Natural killer cell (primary cell): ENCODE data around the gene MARCHF10. TPM values are rescaled to one million over a fixed set of nuclear protein-coding genes. Genes with fewer than 3 reads are reported as not detected.

ENCODE experiments used
- ATAC-seq, 3 donors: fragments of 150-1000 bp in 2 of 3; fragments of 200-7000 bp in 1 of 3; cut with Tn5 transposase; 1 replicate in 1 of 3; 2 replicates in 2 of 3; pipeline ENCODE4 v1.10.0; 2021; ENCODE audit warnings: mild to moderate bottlenecking in 2 of 3, moderate library complexity in 2 of 3
- DNase-seq, 2 donors: peaks; one replicate each; pipeline versions ENCODE4 v3.0.0 to v3.0.0-alpha.2; 2013 to 2021; ENCODE audit warnings: mixed read lengths in 1 of 2
- H3K27ac ChIP-seq: one replicate; pipeline ENCODE4 v1.5.1; 2013; ENCODE audit warnings: mild to moderate bottlenecking, low read length
- H3K27me3 ChIP-seq: one replicate; pipeline ENCODE4 v1.6.1; 2013; ENCODE audit warnings: low read length; ENCODE audit not compliant: control insufficient read depth, insufficient read depth
- H3K36me3 ChIP-seq: one replicate; pipeline ENCODE4 v1.6.1; 2013; ENCODE audit warnings: low read length; ENCODE audit not compliant: control insufficient read depth, insufficient read depth
- H3K4me1 ChIP-seq: one replicate; pipeline ENCODE4 v1.6.1; 2013; ENCODE audit warnings: low read length; ENCODE audit not compliant: control insufficient read depth, insufficient read depth
- H3K4me3 ChIP-seq: one replicate; pipeline ENCODE4 v1.5.1; 2013; ENCODE audit warnings: low read length
- H3K9me3 ChIP-seq: one replicate; pipeline ENCODE4 v1.6.1; 2013; ENCODE audit warnings: low read length; ENCODE audit not compliant: control insufficient read depth, insufficient read depth
- H3K27ac Mint-ChIP-seq, 2 donors: one replicate each; pipeline ENCODE4 v1.8.0; 2022; ENCODE audit warnings: mild to moderate bottlenecking in 2 of 2, mixed read lengths in 2 of 2, moderate library complexity in 1 of 2
- H3K27me3 Mint-ChIP-seq, 2 donors: one replicate each; pipeline ENCODE4 v1.8.0; 2022; ENCODE audit warnings: low read depth in 2 of 2, mixed read lengths in 2 of 2
- H3K36me3 Mint-ChIP-seq: one replicate; pipeline ENCODE4 v1.8.0; 2022; ENCODE audit warnings: mixed read lengths
- H3K4me1 Mint-ChIP-seq, 2 donors: one replicate each; pipeline ENCODE4 v1.8.0; 2022; ENCODE audit warnings: mixed read lengths in 2 of 2
- H3K4me3 Mint-ChIP-seq: one replicate; pipeline ENCODE4 v1.8.0; 2022; ENCODE audit warnings: mild to moderate bottlenecking, moderate library complexity, mixed read lengths
- H3K9me3 Mint-ChIP-seq, 2 donors: one replicate each; pipeline ENCODE4 v1.8.0; 2022; ENCODE audit warnings: mixed read lengths in 2 of 2
- WGBS: methylation state at CpG from one replicate; pipeline ENCODE4 v1.1.7; 2013; ENCODE audit warnings: missing lambda C conversion rate; ENCODE audit not compliant: insufficient coverage; 5-methylcytosine and 5-hydroxymethylcytosine counted together
- intact Hi-C: fragments of 100-400 bp; cut with micrococcal nuclease; formaldehyde crosslinking; loops from one replicate; pipeline ENCODE4 v1.14.2; 2022
- total RNA-seq, 4 donors: library from RNA; stranded (reverse); fragments of 120-200 nt in 1 of 4; gene quantifications; one replicate each; pipeline versions ENCODE4 v1.2.3 to v1.2.4, GENCODE V29; 2013 to 2022
- TF ChIP-seq, protein P1 (sequence below): fragments of 200-600 bp; IDR thresholded peaks from one replicate; pipeline ENCODE4 v1.8.0; 2022; ENCODE audit warnings: antibody characterized with exemption

The MARCHF10 gene
- total RNA-seq, 3 donors from 2014 or later (not counting 1 experiment from before 2014, with no cell fraction given), result 0.35 to 1.2 (median 0.40) TPM

DNA sequence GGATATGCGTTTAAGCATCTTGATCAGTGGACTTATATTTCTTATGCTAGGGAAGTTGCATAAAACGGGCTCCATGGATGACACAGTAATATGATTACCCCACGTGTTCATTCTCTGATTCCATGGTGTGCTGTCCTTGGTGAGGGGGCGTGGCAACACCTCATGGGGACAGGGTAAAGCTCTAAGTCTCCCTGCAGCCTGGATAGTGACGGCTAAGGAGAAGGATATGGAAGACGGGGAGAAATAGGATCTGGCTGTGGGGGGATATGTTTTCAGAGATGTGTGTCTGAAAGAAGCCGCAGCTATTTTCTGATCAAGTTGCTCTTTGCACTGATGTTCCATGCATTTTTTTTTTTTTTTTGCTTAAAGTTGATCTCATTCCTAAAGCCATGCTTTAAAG, 84.3 kb downstream of the MARCHF10 start:
- DNase-seq (no peak), ATAC-seq (no peak)
- Mint-ChIP-seq H3K4me3 (peak overlapping the region; percentile 65), H3K27ac (peak overlapping the region; percentile 97 to 98), H3K4me1 (peaks cover 47 to 51% of the 10 kb centered on the region in 2 donors), H3K36me3 (no peaks in the 10 kb centered on the region), H3K9me3 (no peaks in the 10 kb centered on the region), H3K27me3 (no peaks in the 10 kb centered on the region)
- Histone ChIP-seq H3K4me1 (peaks cover 28% of the 10 kb centered on the region), H3K4me3 (no peak overlapping the region), H3K27ac (peak overlapping the region; percentile 92), H3K9me3 (no peaks in the 10 kb centered on the region), H3K36me3 (no peaks in the 10 kb centered on the region), H3K27me3 (no peaks in the 10 kb centered on the region)
- TF ChIP-seq, protein P1, sequence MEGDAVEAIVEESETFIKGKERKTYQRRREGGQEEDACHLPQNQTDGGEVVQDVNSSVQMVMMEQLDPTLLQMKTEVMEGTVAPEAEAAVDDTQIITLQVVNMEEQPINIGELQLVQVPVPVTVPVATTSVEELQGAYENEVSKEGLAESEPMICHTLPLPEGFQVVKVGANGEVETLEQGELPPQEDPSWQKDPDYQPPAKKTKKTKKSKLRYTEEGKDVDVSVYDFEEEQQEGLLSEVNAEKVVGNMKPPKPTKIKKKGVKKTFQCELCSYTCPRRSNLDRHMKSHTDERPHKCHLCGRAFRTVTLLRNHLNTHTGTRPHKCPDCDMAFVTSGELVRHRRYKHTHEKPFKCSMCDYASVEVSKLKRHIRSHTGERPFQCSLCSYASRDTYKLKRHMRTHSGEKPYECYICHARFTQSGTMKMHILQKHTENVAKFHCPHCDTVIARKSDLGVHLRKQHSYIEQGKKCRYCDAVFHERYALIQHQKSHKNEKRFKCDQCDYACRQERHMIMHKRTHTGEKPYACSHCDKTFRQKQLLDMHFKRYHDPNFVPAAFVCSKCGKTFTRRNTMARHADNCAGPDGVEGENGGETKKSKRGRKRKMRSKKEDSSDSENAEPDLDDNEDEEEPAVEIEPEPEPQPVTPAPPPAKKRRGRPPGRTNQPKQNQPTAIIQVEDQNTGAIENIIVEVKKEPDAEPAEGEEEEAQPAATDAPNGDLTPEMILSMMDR, result no peak
- intact Hi-C loops, result loop anchor here (1.0 kb wide), 1 partner anchor 241 kb away; no protein-coding TSS in a partner anchor
- 95% methylated on average over 7 of the region's 7 CpGs for WGBS

DNA sequence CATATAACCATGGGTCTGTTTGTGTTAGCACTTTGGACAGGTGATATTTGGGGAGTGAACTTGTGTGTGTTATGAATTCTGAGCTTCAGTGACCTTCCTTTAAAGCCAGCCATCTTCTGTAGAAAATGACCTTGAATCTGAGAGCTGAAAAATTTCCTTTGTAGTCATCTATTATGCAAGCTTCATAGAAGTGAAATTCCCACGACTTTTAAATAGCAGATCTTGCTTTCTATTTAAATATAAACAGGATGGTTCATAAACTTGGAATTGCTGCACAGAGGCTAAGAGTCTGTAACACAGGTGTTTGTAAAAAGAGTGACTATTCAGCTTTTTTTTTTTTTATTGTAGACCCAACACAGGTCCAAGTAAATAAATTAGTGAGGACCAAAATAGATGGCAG, 85.5 kb downstream of the MARCHF10 start:
- no peaks in the 10 kb centered on the region for H3K9me3 Mint-ChIP-seq
- H3K9me3 ChIP-seq, result no peaks in the 10 kb centered on the region
- no peaks in the 10 kb centered on the region for H3K27me3 ChIP-seq
- DNase-seq, result no peak
- H3K4me3 Mint-ChIP-seq, result no peak overlapping the region
- peaks cover 59 to 63% of the 10 kb centered on the region in 2 donors for H3K4me1 Mint-ChIP-seq
- H3K4me3 ChIP-seq, result no peak overlapping the region
- H3K27ac ChIP-seq, result no peak overlapping the region
- no peaks in the 10 kb centered on the region for H3K36me3 ChIP-seq
- H3K36me3 Mint-ChIP-seq, result no peaks in the 10 kb centered on the region
- no peak for ATAC-seq
- peak overlapping the region; percentile 97 to 98 for H3K27ac Mint-ChIP-seq
- H3K4me1 ChIP-seq, result peaks cover 38% of the 10 kb centered on the region
- H3K27me3 Mint-ChIP-seq, result no peaks in the 10 kb centered on the region
- TF ChIP-seq, protein P1, result no peak
- intact Hi-C loops, result no loop called here
- WGBS, result no CpG with 5 or more reads among the region's 1 CpG

GRCh38 chr17:62720126-62720850, 87.8 kb downstream of the MARCHF10 start:
- TF ChIP-seq, protein P1, result no peak
- no peak overlapping the region for H3K4me3 ChIP-seq
- H3K27ac ChIP-seq, result no peak overlapping the region
- peaks cover 50 to 54% of the 10 kb centered on the region in 2 donors for H3K4me1 Mint-ChIP-seq
- H3K27ac Mint-ChIP-seq, result peak overlapping the region; percentile 7 to 61
- intact Hi-C loops, result no loop called here
- H3K4me3 Mint-ChIP-seq, result no peak overlapping the region
- no peaks in the 10 kb centered on the region for H3K9me3 Mint-ChIP-seq
- H3K9me3 ChIP-seq, result no peaks in the 10 kb centered on the region
- DNase-seq (peak in 1 of 2 donors; percentile 45), ATAC-seq (peak in 1 of 3 donors; percentile 21)
- no peaks in the 10 kb centered on the region for H3K27me3 Mint-ChIP-seq
- no peaks in the 10 kb centered on the region for H3K36me3 Mint-ChIP-seq
- H3K4me1 ChIP-seq, result peaks cover 34% of the 10 kb centered on the region
- no peaks in the 10 kb centered on the region for H3K36me3 ChIP-seq
- H3K27me3 ChIP-seq, result no peaks in the 10 kb centered on the region
- 18% methylated on average over 1 of the region's 3 CpGs for WGBS
